ENCODE data around the gene ADAMTS16.

DNA sequence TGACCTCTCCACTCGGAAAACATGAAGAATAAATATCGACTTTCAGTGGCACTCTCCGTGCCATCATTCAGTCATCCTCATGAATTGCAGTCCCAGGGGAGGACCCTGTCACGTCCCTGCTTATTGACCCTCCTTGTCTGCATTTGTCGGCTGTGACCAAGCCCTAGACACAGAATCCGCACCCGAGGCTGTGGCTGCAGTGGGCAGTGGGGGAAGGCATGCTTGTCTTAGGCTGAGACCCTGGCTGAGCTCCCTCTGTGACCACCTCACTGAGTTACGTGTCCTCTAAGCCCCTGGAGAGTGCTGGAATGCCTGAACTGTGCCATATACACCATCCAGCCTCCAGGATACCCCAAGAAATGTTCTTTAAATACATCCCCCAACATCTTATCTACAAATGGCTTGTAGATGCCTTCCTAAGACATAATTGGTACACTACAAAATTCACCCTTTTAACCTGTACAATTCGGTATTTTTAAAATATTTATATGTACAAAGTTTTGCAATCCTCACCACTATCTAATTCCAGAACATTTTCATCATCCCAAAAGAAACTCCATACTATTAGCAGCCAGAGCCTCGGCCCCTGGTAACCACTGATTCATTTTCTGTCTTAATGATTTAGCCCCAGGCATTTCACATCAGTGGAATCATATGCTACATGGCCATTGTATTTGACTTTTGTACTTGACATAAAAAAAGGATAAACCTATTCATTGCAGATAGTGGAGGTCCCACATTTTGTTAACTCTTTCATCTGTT, 201.6 kb downstream of the ADAMTS16 start:
- TF ChIP-seq, protein P1, sequence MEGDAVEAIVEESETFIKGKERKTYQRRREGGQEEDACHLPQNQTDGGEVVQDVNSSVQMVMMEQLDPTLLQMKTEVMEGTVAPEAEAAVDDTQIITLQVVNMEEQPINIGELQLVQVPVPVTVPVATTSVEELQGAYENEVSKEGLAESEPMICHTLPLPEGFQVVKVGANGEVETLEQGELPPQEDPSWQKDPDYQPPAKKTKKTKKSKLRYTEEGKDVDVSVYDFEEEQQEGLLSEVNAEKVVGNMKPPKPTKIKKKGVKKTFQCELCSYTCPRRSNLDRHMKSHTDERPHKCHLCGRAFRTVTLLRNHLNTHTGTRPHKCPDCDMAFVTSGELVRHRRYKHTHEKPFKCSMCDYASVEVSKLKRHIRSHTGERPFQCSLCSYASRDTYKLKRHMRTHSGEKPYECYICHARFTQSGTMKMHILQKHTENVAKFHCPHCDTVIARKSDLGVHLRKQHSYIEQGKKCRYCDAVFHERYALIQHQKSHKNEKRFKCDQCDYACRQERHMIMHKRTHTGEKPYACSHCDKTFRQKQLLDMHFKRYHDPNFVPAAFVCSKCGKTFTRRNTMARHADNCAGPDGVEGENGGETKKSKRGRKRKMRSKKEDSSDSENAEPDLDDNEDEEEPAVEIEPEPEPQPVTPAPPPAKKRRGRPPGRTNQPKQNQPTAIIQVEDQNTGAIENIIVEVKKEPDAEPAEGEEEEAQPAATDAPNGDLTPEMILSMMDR (IDR thresholded peaks at IDR 0.05 in 4 of 5, conservative IDR thresholded peaks at IDR 0.05 in 1 of 5), result no peak
- TF ChIP-seq POLR2A (IDR thresholded peaks at IDR 0.05), result no peak
